PC-3 (cell line): ENCODE data around the gene RFXAP.

Source experiments
- EZH2 ChIP-seq: fragments of 300-600 bp; sonication (generic); IDR thresholded peaks from one replicate; pipeline ENCODE4 v1.6.1; 2017; ENCODE audit warnings: antibody characterized with exemption, mild to moderate bottlenecking, low read length; ENCODE audit not compliant: unreplicated experiment
- EZH2phosphoT487 ChIP-seq: fragments of 300-600 bp; sonication (generic); IDR thresholded peaks from 2 replicates; pipeline ENCODE4 v1.6.1; 2018; ENCODE audit warnings: mild to moderate bottlenecking, antibody characterized with exemption, low read length, borderline replicate concordance
- TF ChIP-seq, protein P1 (sequence below): fragments of 300-600 bp; sonication (generic); conservative IDR thresholded peaks from 2 replicates; pipeline ENCODE4 v1.5.1; 2017; ENCODE audit warnings: antibody characterized with exemption, low read depth, mild to moderate bottlenecking, low read length

DNA sequence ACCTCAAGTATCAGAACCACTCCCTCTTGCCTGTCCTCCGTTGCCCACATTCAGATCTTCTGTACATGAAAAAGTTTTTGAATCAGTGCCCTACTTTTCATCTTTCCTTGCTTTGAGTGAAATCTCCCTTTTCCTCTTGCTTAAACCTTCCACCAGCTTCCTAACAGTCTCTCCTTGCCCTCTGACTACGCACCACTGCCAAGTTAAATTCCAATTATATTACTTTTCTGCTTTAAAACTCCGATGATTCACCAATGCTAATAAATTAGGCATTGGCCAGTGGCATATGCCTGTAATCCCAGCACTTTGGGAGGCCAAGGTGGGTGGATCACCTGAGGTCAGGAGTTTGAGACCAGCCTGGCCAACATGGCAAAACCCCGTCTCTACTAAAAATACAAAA lies 30.7 kb upstream of the RFXAP start:
- TF ChIP-seq, protein P1, sequence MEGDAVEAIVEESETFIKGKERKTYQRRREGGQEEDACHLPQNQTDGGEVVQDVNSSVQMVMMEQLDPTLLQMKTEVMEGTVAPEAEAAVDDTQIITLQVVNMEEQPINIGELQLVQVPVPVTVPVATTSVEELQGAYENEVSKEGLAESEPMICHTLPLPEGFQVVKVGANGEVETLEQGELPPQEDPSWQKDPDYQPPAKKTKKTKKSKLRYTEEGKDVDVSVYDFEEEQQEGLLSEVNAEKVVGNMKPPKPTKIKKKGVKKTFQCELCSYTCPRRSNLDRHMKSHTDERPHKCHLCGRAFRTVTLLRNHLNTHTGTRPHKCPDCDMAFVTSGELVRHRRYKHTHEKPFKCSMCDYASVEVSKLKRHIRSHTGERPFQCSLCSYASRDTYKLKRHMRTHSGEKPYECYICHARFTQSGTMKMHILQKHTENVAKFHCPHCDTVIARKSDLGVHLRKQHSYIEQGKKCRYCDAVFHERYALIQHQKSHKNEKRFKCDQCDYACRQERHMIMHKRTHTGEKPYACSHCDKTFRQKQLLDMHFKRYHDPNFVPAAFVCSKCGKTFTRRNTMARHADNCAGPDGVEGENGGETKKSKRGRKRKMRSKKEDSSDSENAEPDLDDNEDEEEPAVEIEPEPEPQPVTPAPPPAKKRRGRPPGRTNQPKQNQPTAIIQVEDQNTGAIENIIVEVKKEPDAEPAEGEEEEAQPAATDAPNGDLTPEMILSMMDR = no peak
- TF ChIP-seq EZH2 (no peak), EZH2phosphoT487 (no peak)
